HUES6 (cell line): Measurements from ENCODE around the gene RPL36.

Experiments used
- H3K27ac ChIP-seq: 2 replicates; pipeline ENCODE4 v1.7.0; 2013; ENCODE audit warnings: low read depth, mild to moderate bottlenecking, low read length, inconsistent platforms
- H3K27me3 ChIP-seq: 2 replicates; pipeline ENCODE4 v1.6.1; 2013; ENCODE audit warnings: low read length; ENCODE audit not compliant: control insufficient read depth, insufficient read depth
- H3K36me3 ChIP-seq: 2 replicates; pipeline ENCODE4 v1.6.1; 2013; ENCODE audit warnings: low read length; ENCODE audit not compliant: control insufficient read depth, insufficient read depth
- H3K4me1 ChIP-seq: 2 replicates; pipeline ENCODE4 v1.6.1; 2013; ENCODE audit warnings: low read length; ENCODE audit not compliant: control insufficient read depth, insufficient read depth
- H3K4me3 ChIP-seq: 2 replicates; pipeline ENCODE4 v1.5.1; 2013; ENCODE audit warnings: low read depth, low read length
- H3K9ac ChIP-seq: one replicate; pipeline ENCODE4 v1.6.1; 2013; ENCODE audit warnings: mild to moderate bottlenecking, low read length
- H3K9me3 ChIP-seq: 2 replicates; pipeline ENCODE4 v1.6.1; 2013; ENCODE audit warnings: low read depth, low read length; ENCODE audit not compliant: control insufficient read depth, insufficient read depth

Gene RPL36

GRCh38 chr19:5738423-5738822 lies 48.3 kb downstream of the RPL36 start:
- H3K27me3 ChIP-seq = no peaks in the 10 kb centered on the region
- no peaks in the 10 kb centered on the region for H3K4me1 ChIP-seq
- H3K36me3 ChIP-seq = no peaks in the 10 kb centered on the region
- H3K9me3 ChIP-seq = no peaks in the 10 kb centered on the region
- no peak overlapping the region for H3K4me3 ChIP-seq
- H3K27ac ChIP-seq = no peak overlapping the region
- H3K9ac ChIP-seq = no peak overlapping the region
